Measurements from ENCODE around the gene CREB3L2. TPM values are rescaled to one million over a fixed set of nuclear protein-coding genes. Genes with fewer than 3 reads are reported as not detected.

Gene CREB3L2
- total RNA-seq, 2 experiments from 2014 or later, result 24.4 to 28.7 TPM

DNA sequence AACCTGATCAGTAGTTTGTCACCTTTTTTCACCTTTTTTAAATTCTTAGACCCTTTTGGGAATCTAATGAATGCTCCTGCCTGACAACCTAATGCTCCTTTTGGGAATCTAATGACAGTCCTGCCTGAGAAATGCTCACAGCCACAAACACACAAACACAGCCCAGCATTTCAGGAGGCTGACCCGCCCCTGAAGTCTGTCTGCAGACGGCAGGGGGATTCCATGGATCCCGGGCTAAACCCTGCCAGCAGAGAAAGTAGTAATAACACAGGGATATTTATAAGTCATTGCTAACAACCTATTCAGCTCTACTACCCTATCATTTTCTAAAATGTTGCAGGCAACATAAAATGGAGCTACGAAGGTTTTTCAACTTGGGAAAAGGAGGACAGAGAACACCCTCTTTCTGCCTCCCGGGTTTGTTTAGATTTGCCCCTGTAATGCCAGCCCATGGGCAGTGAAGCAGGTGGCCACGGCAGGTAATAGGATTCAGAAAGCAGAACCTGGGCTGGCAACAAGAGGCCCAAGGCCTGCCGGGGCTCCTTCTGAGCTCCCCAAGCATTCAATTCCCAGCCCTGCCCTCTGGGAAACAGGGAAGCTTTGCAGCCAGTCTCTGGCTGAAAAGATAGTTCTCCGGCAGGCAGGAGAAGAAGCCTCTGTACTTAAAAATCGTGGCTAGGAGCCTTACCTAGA, 65.2 kb downstream of the CREB3L2 start:
- Mint-ChIP-seq H3K9me3 (ENCODE audit: low read depth) (no peaks in the 10 kb centered on the region), H3K36me3 (ENCODE audit: low read depth) (peaks cover 10% of the 10 kb centered on the region), H3K4me1 (peaks cover 38% of the 10 kb centered on the region), H3K27me3 (no peaks in the 10 kb centered on the region), H3K4me3 (no peak overlapping the region), H3K27ac (no peak overlapping the region)
- POLR2A ChIA-PET, result no interaction called here
- no peak for DNase-seq
- intact Hi-C loops (cut with DNase I, micrococcal nuclease), result loop anchor here in 1 of 2 experiments (10.0 kb wide), 1 partner anchor 1872 kb away; no protein-coding TSS in a partner anchor
- CTCF ChIA-PET, result interaction anchor here (1.4 kb wide), 1 partner anchor 65 kb away, joined by 4 read pairs; the partner anchor contains the start of gene CREB3L2
- ATAC-seq, result no peak

- peak; percentile 11 for ATAC-seq
These were observed 65.9 kb downstream of the CREB3L2 start for GRCh38 chr7:137935884-137936508.

GRCh38 chr7:137934941-137935883, 66.7 kb downstream of the CREB3L2 start:
- DNase-seq (no peak), ATAC-seq (peak; percentile 89)
- intact Hi-C loops (cut with DNase I, micrococcal nuclease), result loop anchor here (2.0 to 10.0 kb wide), 2 partner anchors 68 to 1870 kb away; partner anchors contain the start of gene CREB3L2 (in 2 of the 2)
- H3K27me3 Mint-ChIP-seq, result no peaks in the 10 kb centered on the region
- POLR2A ChIA-PET, result interaction anchor here (0.6 kb wide), 1 partner anchor 19 kb away, joined by 4 read pairs; no protein-coding TSS in a partner anchor
- no peaks in the 10 kb centered on the region for H3K9me3 Mint-ChIP-seq (ENCODE audit: low read depth)
- H3K36me3 Mint-ChIP-seq (ENCODE audit: low read depth), result peaks cover 10% of the 10 kb centered on the region
- H3K4me3 Mint-ChIP-seq, result peak overlapping the region; percentile 72
- H3K4me1 Mint-ChIP-seq, result peaks cover 47% of the 10 kb centered on the region
- CTCF ChIA-PET, result interaction anchor here (0.6 to 1.6 kb wide), 9 partner anchors 11 to 930 kb away, joined by 3 to 6 read pairs (median 4); partner anchors contain the start of gene CREB3L2
- peak overlapping the region; percentile 88 for H3K27ac Mint-ChIP-seq

More at GRCh38 chr7:137935884-137936508, 65.9 kb downstream of the CREB3L2 start:
- ChIA-PET POLR2A (no interaction called here), CTCF (interaction anchor here (1.2 to 1.6 kb wide), 5 partner anchors 32 to 67 kb away, joined by 4 to 5 read pairs (median 4); partner anchors contain the start of gene CREB3L2)
- Mint-ChIP-seq H3K4me1 (peaks cover 39% of the 10 kb centered on the region), H3K36me3 (ENCODE audit: low read depth) (peaks cover 10% of the 10 kb centered on the region), H3K4me3 (no peak overlapping the region), H3K9me3 (ENCODE audit: low read depth) (no peaks in the 10 kb centered on the region), H3K27me3 (no peaks in the 10 kb centered on the region), H3K27ac (peak overlapping the region; percentile 62)
- DNase-seq, result no peak
- intact Hi-C loops (cut with DNase I, micrococcal nuclease), result loop anchor here (2.0 to 10.0 kb wide), 2 partner anchors 67 to 1871 kb away; partner anchors contain the start of gene CREB3L2 (in 2 of the 2)

GRCh38 chr7:137934176-137934826, 67.6 kb downstream of the CREB3L2 start:
- POLR2A ChIA-PET, result no interaction called here
- DNase-seq (no peak), ATAC-seq (no peak)
- Mint-ChIP-seq H3K9me3 (ENCODE audit: low read depth) (no peaks in the 10 kb centered on the region), H3K27ac (peak overlapping the region; percentile 88), H3K4me3 (peak overlapping the region; percentile 72), H3K36me3 (ENCODE audit: low read depth) (peaks cover 10% of the 10 kb centered on the region), H3K4me1 (peaks cover 48% of the 10 kb centered on the region), H3K27me3 (no peaks in the 10 kb centered on the region)
- CTCF ChIA-PET, result interaction anchor here (0.6 to 1.6 kb wide), 9 partner anchors 16 to 931 kb away, joined by 3 to 6 read pairs (median 4); partner anchors contain the start of gene CREB3L2
- intact Hi-C loops (cut with DNase I, micrococcal nuclease), result loop anchor here (2.0 to 10.0 kb wide), 2 partner anchors 68 to 1870 kb away; partner anchors contain the start of gene CREB3L2 (in 2 of the 2)

- ChIA-PET POLR2A (no interaction called here), CTCF (interaction anchor here (0.6 to 1.3 kb wide), 3 partner anchors 17 to 88 kb away, joined by 3 read pairs; no protein-coding TSS in a partner anchor)
- Mint-ChIP-seq H3K27ac (peak overlapping the region; percentile 23), H3K27me3 (no peaks in the 10 kb centered on the region), H3K4me1 (peaks cover 48% of the 10 kb centered on the region), H3K4me3 (no peak overlapping the region), H3K9me3 (ENCODE audit: low read depth) (no peaks in the 10 kb centered on the region), H3K36me3 (ENCODE audit: low read depth) (peaks cover 10% of the 10 kb centered on the region)
- no peak for ATAC-seq
- intact Hi-C loops (cut with DNase I, micrococcal nuclease), result loop anchor here (2.0 to 10.0 kb wide), 2 partner anchors 69 to 1869 kb away; partner anchors contain the start of gene CREB3L2 (in 2 of the 2)
- no peak for DNase-seq
These were observed 68.4 kb downstream of the CREB3L2 start for GRCh38 chr7:137933270-137934017.

- CTCF ChIA-PET, result interaction anchor here (0.6 kb wide), 1 partner anchor 25 kb away, joined by 3 read pairs; no protein-coding TSS in a partner anchor
- Mint-ChIP-seq H3K27me3 (no peaks in the 10 kb centered on the region), H3K4me3 (no peak overlapping the region), H3K36me3 (ENCODE audit: low read depth) (peaks cover 10% of the 10 kb centered on the region), H3K27ac (peak overlapping the region; percentile 14), H3K9me3 (ENCODE audit: low read depth) (no peaks in the 10 kb centered on the region), H3K4me1 (peaks cover 48% of the 10 kb centered on the region)
- ATAC-seq (no peak), DNase-seq (no peak)
- intact Hi-C loops (cut with DNase I, micrococcal nuclease), result loop anchor here in 1 of 2 experiments (10.0 kb wide), 1 partner anchor 1868 kb away; no protein-coding TSS in a partner anchor
- POLR2A ChIA-PET, result no interaction called here
These were observed 69.0 kb downstream of the CREB3L2 start for GRCh38 chr7:137932881-137933269.

DNA sequence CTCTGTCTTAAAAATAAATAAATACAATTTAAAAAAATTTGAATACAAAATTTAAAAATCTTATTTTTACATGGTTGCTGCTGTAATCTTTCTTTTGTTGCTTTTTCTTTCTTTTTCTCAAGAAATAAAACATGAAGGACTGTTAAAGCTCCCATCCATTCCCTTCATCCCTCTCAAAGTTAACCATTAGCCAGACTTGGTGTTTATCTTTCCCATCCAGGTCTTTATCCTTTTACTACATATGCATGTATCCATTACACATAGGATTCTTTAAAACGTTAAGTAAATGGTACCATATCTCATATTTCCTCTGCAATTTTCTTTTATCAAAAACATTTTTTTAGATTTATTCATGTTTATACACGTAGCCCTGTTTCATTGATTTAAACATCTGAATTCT, 70.1 kb downstream of the CREB3L2 start:
- peaks cover 14% of the 10 kb centered on the region for H3K36me3 Mint-ChIP-seq (ENCODE audit: low read depth)
- ChIA-PET CTCF (no interaction called here), POLR2A (no interaction called here)
- intact Hi-C loops (cut with DNase I, micrococcal nuclease), result loop anchor here in 1 of 2 experiments (10.0 kb wide), 1 partner anchor 1867 kb away; no protein-coding TSS in a partner anchor
- no peaks in the 10 kb centered on the region for H3K27me3 Mint-ChIP-seq
- H3K9me3 Mint-ChIP-seq (ENCODE audit: low read depth), result no peaks in the 10 kb centered on the region
- H3K4me3 Mint-ChIP-seq, result no peak overlapping the region
- no peak overlapping the region for H3K27ac Mint-ChIP-seq
- H3K4me1 Mint-ChIP-seq, result peaks cover 48% of the 10 kb centered on the region
- no peak for ATAC-seq
- DNase-seq, result no peak

DNA sequence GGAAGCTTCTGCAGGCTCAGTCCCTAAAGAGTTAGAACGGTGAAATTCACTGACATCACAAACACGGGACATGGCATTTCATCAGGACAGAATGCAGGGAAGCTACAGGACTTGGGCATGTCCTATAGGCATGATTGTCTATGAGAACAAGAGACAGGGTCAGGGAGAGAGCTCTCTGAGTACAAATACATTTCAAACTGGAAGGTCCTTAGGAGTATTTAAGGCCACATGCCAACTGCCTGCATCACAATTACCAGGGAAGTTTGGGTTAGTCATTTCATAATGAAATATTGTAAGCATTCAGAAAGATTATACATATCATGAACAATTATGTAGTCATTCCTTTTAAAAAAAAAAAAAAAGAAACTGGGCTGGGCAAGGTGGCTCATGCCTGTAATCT, 71.3 kb downstream of the CREB3L2 start:
- peak; percentile 28 for ATAC-seq
- H3K36me3 Mint-ChIP-seq (ENCODE audit: low read depth), result peaks cover 23% of the 10 kb centered on the region
- H3K27me3 Mint-ChIP-seq, result no peaks in the 10 kb centered on the region
- intact Hi-C loops (cut with DNase I, micrococcal nuclease), result loop anchor here in 1 of 2 experiments (10.0 kb wide), 1 partner anchor 1866 kb away; no protein-coding TSS in a partner anchor
- no peak overlapping the region for H3K27ac Mint-ChIP-seq
- H3K4me1 Mint-ChIP-seq, result peaks cover 39% of the 10 kb centered on the region
- ChIA-PET CTCF (interaction anchor here (0.6 kb wide), 2 partner anchors 57 to 69 kb away, joined by 3 to 4 read pairs; no protein-coding TSS in a partner anchor), POLR2A (no interaction called here)
- no peaks in the 10 kb centered on the region for H3K9me3 Mint-ChIP-seq (ENCODE audit: low read depth)
- no peak for DNase-seq
- H3K4me3 Mint-ChIP-seq, result no peak overlapping the region

DNA sequence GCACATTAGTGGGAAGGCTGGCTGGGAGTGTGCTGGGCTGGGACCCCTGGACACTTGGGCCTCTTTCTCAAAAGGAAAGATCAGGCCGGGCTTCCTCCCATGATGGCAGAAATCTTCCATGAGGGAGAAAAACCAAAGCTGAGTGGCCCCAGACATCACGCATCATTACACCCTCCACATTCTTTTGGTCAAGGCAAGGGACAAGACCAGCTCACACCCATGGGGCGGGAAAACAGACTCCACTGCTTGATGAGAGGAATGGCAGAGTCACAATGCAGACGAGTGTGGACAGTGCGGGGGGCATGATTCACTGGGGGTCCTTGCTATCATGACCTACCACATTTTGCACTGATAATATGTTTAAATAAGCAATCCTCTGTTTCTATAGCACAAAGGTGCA, 73.3 kb downstream of the CREB3L2 start:
- peaks cover 27% of the 10 kb centered on the region for H3K36me3 Mint-ChIP-seq (ENCODE audit: low read depth)
- ATAC-seq (no peak), DNase-seq (no peak)
- H3K9me3 Mint-ChIP-seq (ENCODE audit: low read depth), result no peaks in the 10 kb centered on the region
- ChIA-PET CTCF (interaction anchor here (0.9 kb wide), 1 partner anchor 13 kb away, joined by 3 read pairs; no protein-coding TSS in a partner anchor), POLR2A (no interaction called here)
- H3K4me3 Mint-ChIP-seq, result no peak overlapping the region
- intact Hi-C loops (cut with DNase I, micrococcal nuclease), result no loop called here
- H3K27me3 Mint-ChIP-seq, result no peaks in the 10 kb centered on the region
- H3K4me1 Mint-ChIP-seq, result peaks cover 28% of the 10 kb centered on the region
- H3K27ac Mint-ChIP-seq, result no peak overlapping the region

GRCh38 chr7:137927386-137927785, 74.5 kb downstream of the CREB3L2 start:
- Mint-ChIP-seq H3K9me3 (ENCODE audit: low read depth) (no peaks in the 10 kb centered on the region), H3K27ac (no peak overlapping the region), H3K27me3 (no peaks in the 10 kb centered on the region), H3K36me3 (ENCODE audit: low read depth) (peaks cover 27% of the 10 kb centered on the region), H3K4me3 (no peak overlapping the region), H3K4me1 (peaks cover 25% of the 10 kb centered on the region)
- DNase-seq, result no peak
- ChIA-PET POLR2A (no interaction called here), CTCF (interaction anchor here (0.6 kb wide), 1 partner anchor 273 kb away, joined by 3 read pairs; no protein-coding TSS in a partner anchor)
- ATAC-seq, result no peak
- intact Hi-C loops (cut with DNase I, micrococcal nuclease), result no loop called here

All from activated CD4-positive, alpha-beta T cell treated with anti-CD3 and anti-CD28 coated beads for 36 hours (primary cell).